Left ventricle myocardium superior (tissue), 1 donor: ENCODE data around the gene RBM26. TPM values are rescaled to one million over a fixed set of nuclear protein-coding genes. Genes with fewer than 3 reads are reported as not detected.
"Not testable (repeated sequence)": the region's sequence is repeated elsewhere in the genome, so short reads cannot be mapped to it uniquely, and the experiment has no call there.

Experiments
- ATAC-seq: fragments of 200-7000 bp; cut with Tn5 transposase; one replicate; pipeline ENCODE4 v1.9.1; 2020; ENCODE audit warnings: mild to moderate bottlenecking, moderate library complexity
- DNase-seq: peaks from one replicate; pipeline ENCODE4 v3.0.0-alpha.2; 2020
- intact Hi-C: fragments of 100-400 bp; cut with micrococcal nuclease; formaldehyde crosslinking; loops from one replicate; pipeline ENCODE4 v1.11.0; 2022
- total RNA-seq: library from RNA; stranded (reverse); fragmentation: NEBNext Ultra II Directional; extraction: Animal tissue kit (Norgen Biotek cat#: 25700); gene quantifications from one replicate; pipeline ENCODE4 v1.2.1, GENCODE V29; 2021
- donor health status: DM: no; HTN: yes; CAD: no; lungs with severe emphysema.

Gene RBM26
- total RNA-seq, 1 donor from 2014 or later, result 21.5 TPM

- DNase-seq, intact Hi-C loops, ATAC-seq: not testable (repeated sequence)
Observed at GRCh38 chr13:79349608-79350007, 56.4 kb downstream of the RBM26 start.

DNA sequence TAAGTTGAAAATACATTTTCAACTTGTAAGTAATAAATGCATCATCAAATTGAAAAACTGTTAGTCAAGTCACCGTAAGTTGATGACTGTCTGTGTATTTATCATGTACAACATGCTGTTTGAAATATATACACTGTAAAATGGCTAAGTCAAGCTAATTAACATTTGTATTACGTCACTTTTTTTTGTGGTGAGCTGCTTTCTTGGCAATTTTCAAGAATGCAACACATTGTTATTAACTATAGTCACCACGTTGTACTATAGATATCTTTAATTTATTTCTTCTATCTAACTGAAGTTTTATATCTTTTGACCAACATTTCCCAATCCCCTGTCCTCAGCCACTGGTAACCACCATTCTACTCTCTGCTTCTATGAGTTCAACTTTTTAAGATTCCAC lies 57.0 kb downstream of the RBM26 start:
- no peak for ATAC-seq
- no peak for DNase-seq
- intact Hi-C loops, result no loop called here

GRCh38 chr13:79346300-79346914 lies 59.6 kb downstream of the RBM26 start:
- DNase-seq, result no peak
- intact Hi-C loops, result no loop called here
- ATAC-seq, result no peak

GRCh38 chr13:79341202-79341601 lies 64.9 kb downstream of the RBM26 start:
- ATAC-seq (no peak), DNase-seq (no peak)
- intact Hi-C loops, result no loop called here

DNA sequence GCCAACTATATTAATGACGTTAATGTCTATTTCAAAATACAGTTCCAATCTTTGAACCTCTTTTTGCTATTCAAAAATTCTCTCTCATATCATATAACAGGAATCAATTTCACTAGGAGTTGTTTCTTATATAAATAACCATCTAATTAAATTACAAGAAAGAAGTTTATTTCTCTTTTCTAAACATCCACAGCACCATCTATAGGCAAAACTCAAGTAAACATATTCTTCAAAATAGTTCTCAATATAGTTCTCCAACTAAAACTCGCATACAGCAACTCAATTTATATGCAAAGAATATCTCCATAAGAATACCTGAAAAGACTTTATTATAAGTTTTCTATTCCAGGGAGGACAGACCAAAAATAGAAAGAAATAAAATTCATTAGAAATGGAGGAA lies 65.6 kb downstream of the RBM26 start:
- no peak for ATAC-seq

DNA sequence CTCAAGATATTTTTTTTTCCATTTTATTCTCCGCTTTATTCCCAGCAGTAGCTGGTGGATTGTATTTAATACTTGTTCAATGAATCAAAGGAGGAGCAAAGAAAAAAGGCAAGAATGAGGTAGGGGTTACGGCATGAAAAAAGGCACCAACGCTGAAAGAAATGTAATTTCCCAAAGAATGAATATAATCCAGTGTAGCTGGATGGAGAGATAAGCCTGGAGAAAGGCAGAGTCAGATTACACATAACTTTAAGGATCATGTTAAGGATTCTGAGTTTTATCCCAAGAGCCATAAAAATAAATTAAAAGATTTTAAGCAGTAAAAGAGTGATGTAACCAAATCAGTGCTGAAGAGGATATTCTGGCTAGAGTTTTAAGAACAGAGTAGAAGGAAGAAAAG lies 67.7 kb downstream of the RBM26 start:
- no peak for ATAC-seq
- intact Hi-C loops, result no loop called here
- no peak for DNase-seq

More for the DNA sequence above, 65.6 kb downstream of the RBM26 start:
- intact Hi-C loops, result no loop called here
- no peak for DNase-seq

DNA sequence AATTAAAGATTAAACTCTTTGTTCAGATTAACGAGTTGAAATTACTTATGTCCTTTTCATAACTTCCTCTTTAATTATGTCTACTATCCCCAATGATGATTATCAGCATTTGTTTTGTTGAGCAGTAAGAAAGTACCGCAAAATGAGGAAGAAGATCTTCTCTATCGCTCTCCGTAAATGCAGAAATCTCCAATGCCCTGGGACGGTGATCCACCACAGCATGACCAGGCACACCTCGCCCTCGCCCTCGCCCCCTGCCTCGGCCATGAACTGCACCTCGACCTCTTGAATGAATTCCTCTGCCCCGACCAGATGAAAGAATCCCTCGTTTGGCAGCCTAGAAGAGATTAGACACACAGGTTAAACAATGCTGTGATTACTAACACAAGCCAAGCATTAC lies 69.1 kb downstream of the RBM26 start:
- no peak for DNase-seq
- intact Hi-C loops, result no loop called here
- ATAC-seq, result no peak

GRCh38 chr13:79328510-79328909 lies 77.5 kb downstream of the RBM26 start:
- intact Hi-C loops, result no loop called here
- no peak for DNase-seq
- no peak for ATAC-seq

- intact Hi-C loops, result no loop called here
- DNase-seq (no peak), ATAC-seq (no peak)
Observed at GRCh38 chr13:79320433-79320832, 85.6 kb downstream of the RBM26 start.

DNA sequence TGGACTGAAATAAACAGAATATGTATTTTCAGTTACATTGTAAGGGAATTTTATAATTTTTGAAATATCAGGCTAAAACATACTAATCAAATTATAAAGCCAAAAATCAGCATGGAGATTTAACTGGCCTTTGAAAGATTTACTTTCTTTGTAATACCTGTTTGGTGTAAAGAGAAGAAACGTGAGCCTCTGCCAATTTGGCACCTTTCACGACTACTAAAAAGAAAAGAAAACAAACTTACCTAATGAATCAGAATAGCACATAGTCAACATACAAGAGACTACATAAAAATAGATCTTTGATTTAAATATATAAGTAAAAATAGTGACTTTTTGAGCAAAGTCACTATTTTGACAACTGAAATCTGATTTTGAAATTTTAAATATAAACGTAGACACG lies 87.4 kb downstream of the RBM26 start:
- ATAC-seq, result no peak
- no peak for DNase-seq
- intact Hi-C loops, result no loop called here

DNA sequence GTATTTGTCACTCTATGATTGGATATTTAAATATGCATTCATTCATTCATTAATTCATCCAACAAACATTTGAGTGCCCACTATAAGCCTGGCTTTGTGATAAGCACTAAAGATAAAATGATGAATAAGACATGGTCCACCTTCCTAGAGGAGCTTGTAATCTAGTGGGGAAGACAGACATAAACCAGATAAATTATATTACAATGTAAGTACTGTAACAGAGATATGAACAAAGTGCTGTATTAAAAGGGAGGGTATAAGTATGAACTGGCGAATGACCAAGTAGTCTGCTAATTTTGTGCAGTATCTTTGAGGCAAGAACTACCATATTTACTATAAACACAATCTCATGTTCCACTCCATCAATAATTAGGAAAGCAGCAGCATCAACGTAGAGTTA lies 88.2 kb downstream of the RBM26 start:
- ATAC-seq (no peak), DNase-seq (no peak)
- intact Hi-C loops, result no loop called here

- intact Hi-C loops, result no loop called here
- DNase-seq (no peak), ATAC-seq (peak; percentile 60)
Observed at GRCh38 chr13:79314652-79315051, 91.4 kb downstream of the RBM26 start.

GRCh38 chr13:79312340-79312855 lies 93.7 kb downstream of the RBM26 start:
- intact Hi-C loops, result no loop called here
- DNase-seq (no peak), ATAC-seq (no peak)

- intact Hi-C loops, result no loop called here
- DNase-seq, result no peak
- ATAC-seq, result no peak
Observed at GRCh38 chr13:79311386-79311785, 94.7 kb downstream of the RBM26 start.

GRCh38 chr13:79309690-79310089 lies 96.4 kb downstream of the RBM26 start:
- no peak for ATAC-seq
- intact Hi-C loops, result no loop called here
- no peak for DNase-seq

DNA sequence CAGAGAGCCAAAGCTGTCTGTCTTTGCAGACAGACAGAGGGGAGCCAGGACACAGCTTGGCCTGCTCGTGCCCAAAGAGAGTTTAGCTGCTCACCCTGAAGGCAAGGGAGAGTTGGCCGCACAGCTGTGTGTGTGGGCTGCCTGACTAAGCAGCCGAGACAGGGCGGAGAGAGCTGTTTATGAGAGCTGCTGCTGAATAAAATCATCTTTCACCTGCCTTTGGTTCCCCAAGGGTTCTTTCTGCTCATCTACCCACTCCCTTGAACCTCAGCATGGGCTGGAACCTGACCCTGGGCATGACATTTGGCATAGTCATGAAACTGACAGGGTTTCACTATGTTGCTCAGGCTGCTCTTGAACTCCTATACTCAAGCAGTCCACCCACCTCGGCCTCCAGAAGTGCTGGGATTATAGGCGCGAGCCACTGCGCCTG lies 98.2 kb downstream of the RBM26 start:
- intact Hi-C loops, result no loop called here
- ATAC-seq, result peak; percentile 23
- peak; percentile 30 for DNase-seq

DNA sequence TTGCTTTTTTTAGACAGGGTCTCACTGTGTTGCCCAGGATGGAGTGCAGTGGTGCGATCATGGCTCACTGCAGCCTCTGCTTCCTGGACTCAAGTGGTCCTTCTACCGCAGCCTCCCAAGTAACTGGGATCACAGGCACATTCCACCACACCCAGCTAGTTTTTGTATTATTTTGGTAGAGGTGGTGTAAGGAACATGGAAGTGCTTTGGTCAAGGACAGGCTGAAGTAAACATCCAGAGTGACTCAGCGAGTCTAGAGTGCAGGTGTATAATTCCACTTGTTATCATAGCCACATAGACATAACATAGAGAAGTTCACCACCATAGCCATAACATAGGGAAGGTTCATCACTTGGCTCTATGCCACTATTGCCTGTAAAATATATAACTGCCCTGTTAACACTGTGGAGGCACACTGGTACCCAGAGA lies 98.6 kb downstream of the RBM26 start:
- DNase-seq (no peak), ATAC-seq (no peak)
- intact Hi-C loops, result no loop called here

DNA sequence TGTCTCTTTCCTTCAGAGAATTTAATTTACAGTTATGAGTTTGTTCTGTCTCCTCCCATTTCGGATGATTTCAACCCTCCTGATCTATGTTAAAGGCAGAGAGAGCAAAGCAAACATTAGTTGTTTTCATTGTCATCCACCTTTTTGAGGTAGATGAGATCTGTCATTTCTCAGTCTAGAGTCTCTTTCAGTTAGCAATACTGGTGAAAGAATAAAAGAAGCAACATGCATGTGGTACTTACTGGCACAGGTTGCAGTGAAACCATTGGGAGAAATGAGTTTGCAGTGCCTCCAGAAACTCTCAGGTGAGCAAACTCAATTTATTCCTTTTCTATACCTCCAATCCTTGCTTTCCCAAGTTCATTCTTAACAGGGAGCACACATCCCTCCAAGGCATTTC lies 99.4 kb downstream of the RBM26 start:
- intact Hi-C loops, result no loop called here
- ATAC-seq (no peak), DNase-seq (no peak)

DNA sequence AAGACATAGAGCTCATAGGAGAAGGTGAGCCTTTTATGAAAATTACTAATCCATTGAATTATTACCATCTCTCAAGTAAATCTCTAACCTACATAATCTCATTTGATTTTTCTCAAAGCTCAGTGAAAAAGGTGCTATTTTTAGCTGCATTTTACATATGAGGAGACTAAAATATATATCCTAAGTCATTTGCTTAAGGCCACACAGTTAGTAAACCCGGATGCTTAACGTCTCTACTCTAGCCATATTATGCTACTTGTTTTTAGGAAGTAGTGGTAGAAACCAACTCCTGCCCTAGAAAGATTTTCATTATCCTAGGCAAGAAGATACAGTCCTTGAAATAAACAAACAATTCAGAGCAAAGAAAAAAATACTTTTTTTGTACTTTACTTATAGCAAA lies 108.9 kb downstream of the RBM26 start:
- intact Hi-C loops, result no loop called here
- DNase-seq, result no peak
- ATAC-seq, result no peak

- ATAC-seq (no peak), DNase-seq (no peak)
- intact Hi-C loops, result no loop called here
Observed at GRCh38 chr13:79295906-79296706, 109.9 kb downstream of the RBM26 start.
